GM12891 (cell line): ENCODE results near the gene COL3A1.

Source experiments
- POLR2A ChIP-seq: IDR thresholded peaks from 2 replicates; pipeline ENCODE4 v1.6.1; 2011; ENCODE audit warnings: low read depth, low read length, control low read depth
- POLR2AphosphoS5 ChIP-seq: IDR thresholded peaks from 2 replicates; pipeline ENCODE4 v1.6.1; 2011; ENCODE audit warnings: low read depth, low read length, control low read depth

DNA sequence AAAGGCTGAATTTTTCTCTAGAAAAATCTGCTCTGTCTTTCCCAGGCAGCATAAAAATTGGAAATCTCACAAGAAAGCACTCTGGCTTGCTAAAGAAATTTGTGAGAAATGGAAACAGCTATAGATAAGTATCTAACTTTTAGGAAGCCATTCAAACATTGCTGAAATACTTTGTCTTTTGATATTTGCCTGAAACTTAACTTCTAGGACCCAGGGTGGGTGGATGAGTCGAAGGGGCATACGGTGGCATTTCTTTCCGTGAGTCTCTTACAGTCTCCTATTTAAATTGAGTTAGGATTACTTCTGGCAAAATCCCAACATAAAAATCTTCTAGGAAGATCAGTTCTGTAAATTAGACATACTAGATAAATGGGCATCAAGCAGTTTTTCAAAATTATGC lies 532 bp upstream of the COL3A1 start:
- TF ChIP-seq POLR2A (no peak), POLR2AphosphoS5 (no peak)
